KMS-11 (cell line): Measurements from ENCODE around the gene OR2B2.

Experiments used
- H2AFZ ChIP-seq: fragments of 200-600 bp; sonication (generic); 2 replicates; pipeline ENCODE4 v1.6.1; 2016; ENCODE audit warnings: antibody characterized with exemption, mixed run types, low read depth
- H3K27ac ChIP-seq: fragments of 200-600 bp; sonication (generic); 2 replicates; pipeline ENCODE4 v1.6.1; 2016; ENCODE audit warnings: mild to moderate bottlenecking, mixed run types
- H3K27me3 ChIP-seq: fragments of 200-600 bp; sonication (generic); 2 replicates; pipeline ENCODE4 v1.6.1; 2017; ENCODE audit warnings: mild to moderate bottlenecking, low read depth, mixed run types, moderate library complexity; ENCODE audit not compliant: insufficient read depth
- H3K36me3 ChIP-seq: fragments of 200-600 bp; sonication (generic); 2 replicates; pipeline ENCODE4 v1.6.1; 2017; ENCODE audit warnings: mild to moderate bottlenecking, mixed run types; ENCODE audit not compliant: insufficient read depth
- H3K4me1 ChIP-seq: fragments of 200-600 bp; sonication (generic); 2 replicates; pipeline ENCODE4 v1.6.1; 2016; ENCODE audit warnings: mild to moderate bottlenecking, low read depth, mixed run types; ENCODE audit not compliant: poor library complexity, severe bottlenecking
- H3K4me2 ChIP-seq: fragments of 200-600 bp; sonication (generic); 2 replicates; pipeline ENCODE4 v1.7.0; 2016; ENCODE audit warnings: mild to moderate bottlenecking, mixed run types
- H3K4me3 ChIP-seq: fragments of 200-600 bp; sonication (generic); IDR thresholded peaks from 2 replicates; pipeline ENCODE4 v1.6.1; 2017; ENCODE audit warnings: low read depth, low read length, mixed read lengths; ENCODE audit not compliant: insufficient read depth
- H3K79me2 ChIP-seq: fragments of 200-600 bp; sonication (generic); 2 replicates; pipeline ENCODE4 v1.6.1; 2016; ENCODE audit warnings: low read depth, mixed run types; ENCODE audit not compliant: insufficient read depth
- H3K9ac ChIP-seq: fragments of 200-600 bp; sonication (generic); 2 replicates; pipeline ENCODE4 v1.6.1; 2016; ENCODE audit warnings: mild to moderate bottlenecking, mixed run types
- H4K20me1 ChIP-seq: fragments of 200-600 bp; sonication (generic); 2 replicates; pipeline ENCODE4 v1.6.1; 2016; ENCODE audit warnings: mild to moderate bottlenecking, mixed run types; ENCODE audit not compliant: insufficient read depth
- CTCF ChIP-seq: fragments of 200-600 bp; sonication (generic); conservative IDR thresholded peaks from 2 replicates; pipeline ENCODE4 v1.6.1; 2017; ENCODE audit warnings: low read depth, mild to moderate bottlenecking, antibody characterized with exemption, low read length, moderate library complexity, mixed read lengths

The OR2B2 gene

DNA sequence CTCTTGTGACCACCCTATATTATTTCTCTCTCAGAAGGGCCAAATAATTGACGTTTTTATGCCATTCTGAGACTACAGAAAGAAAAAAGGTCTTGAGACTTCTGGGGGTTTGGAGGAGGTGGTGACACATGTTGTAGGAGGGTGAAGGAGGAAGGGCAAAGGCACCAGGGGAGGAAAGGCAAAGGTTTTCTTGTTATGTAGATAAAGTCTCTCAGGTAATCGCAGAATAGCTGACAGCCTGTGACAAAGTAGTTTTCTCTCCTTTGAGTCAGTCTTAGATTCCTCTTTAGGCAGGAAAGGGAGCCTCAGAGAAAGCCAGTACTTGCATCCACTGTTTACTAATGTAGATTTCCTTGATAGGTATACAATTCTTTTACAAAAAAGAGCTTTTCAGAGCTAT is 23.6 kb downstream of the OR2B2 start:
- Histone ChIP-seq H3K36me3 (no peaks in the 10 kb centered on the region), H3K27ac (peak overlapping the region; percentile 98; the same call in 1 of the 2 replicates), H3K4me1 (peaks cover 10% of the 10 kb centered on the region), H2AFZ (no peak overlapping the region), H3K79me2 (peaks cover 31% of the 10 kb centered on the region), H3K27me3 (no peaks in the 10 kb centered on the region), H3K4me2 (peak overlapping the region; percentile 73), H3K9ac (no peak overlapping the region), H4K20me1 (no peaks in the 10 kb centered on the region), H3K4me3 (no peak overlapping the region)
- TF ChIP-seq CTCF, result no peak

DNA sequence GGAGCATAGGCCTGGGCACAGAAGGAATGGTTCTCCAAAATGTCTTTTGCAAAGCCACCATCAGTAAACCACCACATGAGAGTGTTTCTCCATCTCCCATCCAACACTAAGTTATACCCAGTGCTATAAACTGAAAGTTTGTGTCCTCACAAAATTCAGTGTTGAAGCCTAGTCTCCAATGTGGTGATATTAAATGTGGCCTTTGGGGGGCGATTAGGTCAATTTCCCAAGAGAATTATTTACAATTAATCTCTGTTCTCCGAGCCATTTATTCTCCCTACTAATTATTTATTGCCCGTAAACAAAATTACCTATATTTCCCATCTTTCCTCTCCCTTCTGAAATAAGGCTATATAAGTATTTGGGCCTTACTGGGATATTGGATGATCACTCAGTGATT is 26.1 kb downstream of the OR2B2 start:
- Histone ChIP-seq H3K4me2 (no peak overlapping the region), H3K27ac (no peak overlapping the region), H3K9ac (no peak overlapping the region), H3K4me3 (no peak overlapping the region), H3K4me1 (peaks cover 10% of the 10 kb centered on the region), H4K20me1 (no peaks in the 10 kb centered on the region), H3K36me3 (no peaks in the 10 kb centered on the region), H3K27me3 (no peaks in the 10 kb centered on the region), H2AFZ (no peak overlapping the region), H3K79me2 (peaks cover 10% of the 10 kb centered on the region; the same call in 1 of the 2 replicates)
- TF ChIP-seq CTCF, result no peak

- no peak overlapping the region for H3K4me3 ChIP-seq
- no peak overlapping the region for H3K4me2 ChIP-seq
- H2AFZ ChIP-seq, result no peak overlapping the region
- TF ChIP-seq CTCF, result no peak
- H3K79me2 ChIP-seq, result no peaks in the 10 kb centered on the region
- H3K4me1 ChIP-seq, result no peaks in the 10 kb centered on the region
- H3K27me3 ChIP-seq, result no peaks in the 10 kb centered on the region
- no peaks in the 10 kb centered on the region for H4K20me1 ChIP-seq
- no peak overlapping the region for H3K9ac ChIP-seq
- no peaks in the 10 kb centered on the region for H3K36me3 ChIP-seq
- no peak overlapping the region for H3K27ac ChIP-seq
Observed at GRCh38 chr6:27883136-27883535, 29.1 kb downstream of the OR2B2 start.

DNA sequence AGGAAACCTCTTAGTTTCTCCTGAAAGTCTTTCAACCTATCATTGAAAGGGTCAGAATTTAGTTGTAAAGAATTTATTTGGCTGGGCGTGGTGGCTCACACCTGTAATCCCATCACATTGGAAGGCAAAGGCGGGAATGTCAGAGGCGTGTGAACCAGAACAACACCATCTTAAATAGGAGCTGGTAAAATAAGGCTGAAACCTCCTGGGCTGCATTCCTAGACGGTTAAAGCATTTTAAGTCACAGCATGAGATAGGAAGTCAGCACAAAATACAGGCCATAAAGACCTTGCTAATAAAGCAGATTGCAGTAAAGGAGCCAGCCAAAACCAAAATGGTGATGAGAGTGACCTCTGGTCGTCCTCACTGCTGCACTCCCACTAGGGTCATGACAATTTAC is 29.6 kb downstream of the OR2B2 start:
- no peak overlapping the region for H2AFZ ChIP-seq
- H3K9ac ChIP-seq, result no peak overlapping the region
- no peak for TF ChIP-seq CTCF
- no peaks in the 10 kb centered on the region for H3K79me2 ChIP-seq
- H3K36me3 ChIP-seq, result no peaks in the 10 kb centered on the region
- H3K27ac ChIP-seq, result no peak overlapping the region
- H3K4me1 ChIP-seq, result no peaks in the 10 kb centered on the region
- H3K4me2 ChIP-seq, result no peak overlapping the region
- H3K27me3 ChIP-seq, result no peaks in the 10 kb centered on the region
- H3K4me3 ChIP-seq, result no peak overlapping the region
- no peaks in the 10 kb centered on the region for H4K20me1 ChIP-seq
